Neural cell (in vitro differentiated cells): ENCODE results near the gene PSMB1. TPM values are rescaled to one million over a fixed set of nuclear protein-coding genes. Genes with fewer than 3 reads are reported as not detected.
"Not testable (repeated sequence)": the region's sequence is repeated elsewhere in the genome, so short reads cannot be mapped to it uniquely, and the experiment has no call there.

Source experiments
- H2AFZ ChIP-seq: fragments of 200-600, 300-800 bp; sonication (generic), shearing (Covaris generic); 2 replicates; pipeline ENCODE4 v1.6.0; 2014; ENCODE audit warnings: low read depth, mild to moderate bottlenecking, antibody characterized with exemption, low read length, moderate library complexity
- H3F3A ChIP-seq: fragments of 200-600 bp; shearing (Covaris generic); 2 replicates; pipeline ENCODE4 v1.6.1; 2016; ENCODE audit warnings: mild to moderate bottlenecking, moderate library complexity, mixed read lengths, antibody characterized with exemption, low read length; ENCODE audit not compliant: insufficient read depth, poor library complexity, severe bottlenecking
- H3K27ac ChIP-seq: fragments of 200-600, 300-800 bp; sonication (generic), shearing (Covaris generic); 2 replicates; pipeline ENCODE4 v1.5.1; 2014; ENCODE audit warnings: mild to moderate bottlenecking, low read length, moderate library complexity
- H3K27me3 ChIP-seq: fragments of 300-800, 200-600 bp; sonication (generic), shearing (Covaris generic); 2 replicates; pipeline ENCODE4 v1.6.0; 2014; ENCODE audit warnings: mild to moderate bottlenecking, low read depth, low read length, moderate library complexity; ENCODE audit not compliant: insufficient read depth
- H3K36me3 ChIP-seq: fragments of 300-800, 200-600 bp; sonication (generic), shearing (Covaris generic); 2 replicates; pipeline ENCODE4 v1.5.1; 2014; ENCODE audit warnings: mild to moderate bottlenecking, antibody characterized with exemption, low read length, moderate library complexity; ENCODE audit not compliant: insufficient read depth
- H3K4me2 ChIP-seq: fragments of 300-800, 200-600 bp; sonication (generic), shearing (Covaris generic); 2 replicates; pipeline ENCODE4 v1.6.0; 2014; ENCODE audit warnings: mild to moderate bottlenecking, low read length
- H3K4me3 ChIP-seq: fragments of 300-800, 200-600 bp; sonication (generic), shearing (Covaris generic); 2 replicates; pipeline ENCODE4 v1.5.1; 2014; ENCODE audit warnings: mild to moderate bottlenecking, low read length, moderate library complexity
- H3K79me2 ChIP-seq: fragments of 200-600 bp; shearing (Covaris generic); replicated peaks from 2 replicates; pipeline ENCODE4 v1.6.0; 2014; ENCODE audit warnings: mild to moderate bottlenecking, low read length, moderate library complexity; ENCODE audit not compliant: insufficient read depth
- H3K9ac ChIP-seq: fragments of 300-800, 200-600 bp; sonication (generic), shearing (Covaris generic); 2 replicates; pipeline ENCODE4 v1.6.1; 2016; ENCODE audit warnings: mild to moderate bottlenecking, low read length, mixed read lengths
- H3K9me2 ChIP-seq: fragments of 200-600 bp; shearing (Covaris generic); 2 replicates; pipeline ENCODE4 v1.6.1; 2016; ENCODE audit warnings: mild to moderate bottlenecking, low read length, mixed read lengths; ENCODE audit not compliant: insufficient read depth
- H3K9me3 ChIP-seq: fragments of 200-600, 300-800 bp; sonication (generic), shearing (Covaris generic); 2 replicates; pipeline ENCODE4 v1.6.1; 2016; ENCODE audit warnings: mild to moderate bottlenecking, mixed run types, low read length, moderate library complexity, mixed read lengths
- H4K20me1 ChIP-seq: fragments of 200-600 bp; shearing (Covaris generic); 2 replicates; pipeline ENCODE4 v1.6.1; 2016; ENCODE audit warnings: mild to moderate bottlenecking, mixed run types; ENCODE audit not compliant: insufficient read depth
- EP300 ChIP-seq: fragments of 450-650 bp; conservative IDR thresholded peaks from 2 replicates; pipeline ENCODE4 v1.6.1; 2014; ENCODE audit warnings: antibody characterized with exemption, mild to moderate bottlenecking, moderate library complexity; ENCODE audit not compliant: poor library complexity, severe bottlenecking
- EZH2 ChIP-seq: fragments of 200-600, 300-800 bp; shearing (Covaris generic), sonication (generic); IDR thresholded peaks from 2 replicates; pipeline ENCODE4 v1.6.1; 2014; ENCODE audit warnings: antibody characterized with exemption, low read length, borderline replicate concordance, mild to moderate bottlenecking; ENCODE audit not compliant: insufficient read depth, poor library complexity, severe bottlenecking
- MXI1 ChIP-seq: fragments of 450-650 bp; conservative IDR thresholded peaks from 2 replicates; pipeline ENCODE4 v1.6.1; 2014; ENCODE audit warnings: antibody characterized with exemption, mild to moderate bottlenecking; ENCODE audit not compliant: poor library complexity, severe bottlenecking
- POLR2AphosphoS5 ChIP-seq: IDR thresholded peaks from 2 replicates; pipeline ENCODE4 v1.6.1; 2012
- RAD21 ChIP-seq: fragments of 450-650 bp; conservative IDR thresholded peaks from 2 replicates; pipeline ENCODE4 v1.6.1; 2014; ENCODE audit warnings: antibody characterized with exemption, mild to moderate bottlenecking, moderate library complexity
- SMC3 ChIP-seq: fragments of 450-650 bp; conservative IDR thresholded peaks from 2 replicates; pipeline ENCODE4 v1.6.1; 2014; ENCODE audit warnings: antibody characterized with exemption, mild to moderate bottlenecking, moderate library complexity; ENCODE audit not compliant: poor library complexity
- TAF1 ChIP-seq: IDR thresholded peaks from 2 replicates; pipeline ENCODE4 v1.6.1; 2012; ENCODE audit warnings: low read depth
- polyA plus RNA-seq: library from polyadenylated mRNA; depleted of rRNA; stranded (reverse); fragments of >200 nt; gene quantifications from 2 replicates; pipeline ENCODE4 v1.2.3, GENCODE V29; 2014
- TF ChIP-seq, protein P1 (sequence below): fragments of 450-650 bp; IDR thresholded peaks from 2 replicates; pipeline ENCODE4 v1.5.1; 2014; ENCODE audit warnings: antibody characterized with exemption, mild to moderate bottlenecking, moderate library complexity; ENCODE audit not compliant: poor library complexity, severe bottlenecking
- TF ChIP-seq, protein P2 (sequence below): IDR thresholded peaks from 2 replicates; pipeline ENCODE4 v1.6.1; 2012; ENCODE audit warnings: borderline replicate concordance

The PSMB1 gene
- polyA plus RNA-seq, 1 donor from 2014 or later: 365 TPM

DNA sequence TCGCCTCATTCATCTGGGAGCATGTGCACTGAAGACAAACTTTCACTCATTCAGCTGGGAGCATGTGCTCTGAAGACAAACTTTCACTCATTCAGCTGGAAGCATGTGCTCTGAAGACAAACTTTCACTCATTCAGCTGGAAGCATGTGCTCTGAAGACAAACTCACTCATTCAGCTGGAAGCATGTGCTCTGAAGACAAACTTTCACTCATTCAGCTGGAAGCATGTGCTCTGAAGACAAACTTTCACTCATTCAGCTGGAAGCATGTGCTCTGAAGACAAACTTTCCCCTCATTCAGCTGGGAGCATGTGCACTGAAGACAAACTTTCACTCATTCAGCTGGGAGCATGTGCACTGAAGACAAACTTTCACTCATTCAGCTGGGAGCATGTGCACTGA lies 44.8 kb downstream of the PSMB1 start:
- not testable (repeated sequence) for H3F3A ChIP-seq, H3K9me3 ChIP-seq, H3K4me2 ChIP-seq, H3K79me2 ChIP-seq, H3K9me2 ChIP-seq, H3K9ac ChIP-seq, H4K20me1 ChIP-seq, H3K36me3 ChIP-seq, H2AFZ ChIP-seq, H3K27ac ChIP-seq, H3K27me3 ChIP-seq, H3K4me3 ChIP-seq

DNA sequence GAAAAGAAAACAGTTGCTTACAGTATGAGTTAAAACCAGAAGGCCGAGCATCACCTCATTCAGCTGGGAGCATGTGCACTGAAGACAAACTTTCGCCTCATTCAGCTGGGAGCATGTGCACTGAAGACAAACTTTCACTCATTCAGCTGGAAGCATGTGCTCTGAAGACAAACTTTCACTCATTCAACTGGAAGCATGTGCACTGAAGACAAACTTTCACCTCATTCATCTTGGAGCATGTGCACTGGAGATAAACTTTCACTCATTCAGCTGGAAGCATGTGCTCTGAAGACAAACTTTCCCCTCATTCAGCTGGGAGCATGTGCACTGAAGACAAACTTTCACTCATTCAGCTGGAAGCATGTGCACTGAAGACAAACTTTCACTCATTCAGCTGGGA lies 45.4 kb downstream of the PSMB1 start:
- H3K36me3 ChIP-seq, H3K9me2 ChIP-seq: not testable (repeated sequence)

DNA sequence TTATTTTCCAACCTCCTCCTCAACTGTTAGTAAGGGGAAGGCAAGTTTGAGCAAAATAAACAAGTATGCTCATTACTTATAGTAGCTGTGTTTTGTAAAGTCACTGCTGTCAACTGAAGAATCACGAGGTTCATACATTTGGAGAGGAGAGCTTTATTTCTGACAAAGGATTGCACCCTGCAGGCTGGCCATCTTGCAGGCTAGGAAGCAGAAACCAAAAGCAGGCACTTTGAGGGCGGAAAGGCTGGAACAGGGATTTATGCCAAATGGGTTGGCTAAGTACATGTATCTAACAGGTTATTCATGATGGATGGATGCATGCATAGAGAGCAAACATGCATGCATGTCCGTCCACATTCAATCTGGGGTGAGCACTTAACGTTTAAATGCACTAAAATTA lies 46.7 kb downstream of the PSMB1 start:
- H2AFZ ChIP-seq: no peak overlapping the region
- H3F3A ChIP-seq: no peaks in the 10 kb centered on the region
- no peak overlapping the region for H3K4me3 ChIP-seq
- no peaks in the 10 kb centered on the region for H3K27me3 ChIP-seq
- peaks cover 5% of the 10 kb centered on the region for H3K9me3 ChIP-seq
- H3K36me3 ChIP-seq: no peaks in the 10 kb centered on the region
- H3K9me2 ChIP-seq: no peaks in the 10 kb centered on the region
- H3K9ac ChIP-seq: no peak overlapping the region
- no peak for TF ChIP-seq EZH2
- no peak for TF ChIP-seq MXI1
- TF ChIP-seq, protein P1, sequence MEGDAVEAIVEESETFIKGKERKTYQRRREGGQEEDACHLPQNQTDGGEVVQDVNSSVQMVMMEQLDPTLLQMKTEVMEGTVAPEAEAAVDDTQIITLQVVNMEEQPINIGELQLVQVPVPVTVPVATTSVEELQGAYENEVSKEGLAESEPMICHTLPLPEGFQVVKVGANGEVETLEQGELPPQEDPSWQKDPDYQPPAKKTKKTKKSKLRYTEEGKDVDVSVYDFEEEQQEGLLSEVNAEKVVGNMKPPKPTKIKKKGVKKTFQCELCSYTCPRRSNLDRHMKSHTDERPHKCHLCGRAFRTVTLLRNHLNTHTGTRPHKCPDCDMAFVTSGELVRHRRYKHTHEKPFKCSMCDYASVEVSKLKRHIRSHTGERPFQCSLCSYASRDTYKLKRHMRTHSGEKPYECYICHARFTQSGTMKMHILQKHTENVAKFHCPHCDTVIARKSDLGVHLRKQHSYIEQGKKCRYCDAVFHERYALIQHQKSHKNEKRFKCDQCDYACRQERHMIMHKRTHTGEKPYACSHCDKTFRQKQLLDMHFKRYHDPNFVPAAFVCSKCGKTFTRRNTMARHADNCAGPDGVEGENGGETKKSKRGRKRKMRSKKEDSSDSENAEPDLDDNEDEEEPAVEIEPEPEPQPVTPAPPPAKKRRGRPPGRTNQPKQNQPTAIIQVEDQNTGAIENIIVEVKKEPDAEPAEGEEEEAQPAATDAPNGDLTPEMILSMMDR: no peak
- no peak for TF ChIP-seq EP300
- no peak for TF ChIP-seq TAF1
- TF ChIP-seq, protein P2, sequence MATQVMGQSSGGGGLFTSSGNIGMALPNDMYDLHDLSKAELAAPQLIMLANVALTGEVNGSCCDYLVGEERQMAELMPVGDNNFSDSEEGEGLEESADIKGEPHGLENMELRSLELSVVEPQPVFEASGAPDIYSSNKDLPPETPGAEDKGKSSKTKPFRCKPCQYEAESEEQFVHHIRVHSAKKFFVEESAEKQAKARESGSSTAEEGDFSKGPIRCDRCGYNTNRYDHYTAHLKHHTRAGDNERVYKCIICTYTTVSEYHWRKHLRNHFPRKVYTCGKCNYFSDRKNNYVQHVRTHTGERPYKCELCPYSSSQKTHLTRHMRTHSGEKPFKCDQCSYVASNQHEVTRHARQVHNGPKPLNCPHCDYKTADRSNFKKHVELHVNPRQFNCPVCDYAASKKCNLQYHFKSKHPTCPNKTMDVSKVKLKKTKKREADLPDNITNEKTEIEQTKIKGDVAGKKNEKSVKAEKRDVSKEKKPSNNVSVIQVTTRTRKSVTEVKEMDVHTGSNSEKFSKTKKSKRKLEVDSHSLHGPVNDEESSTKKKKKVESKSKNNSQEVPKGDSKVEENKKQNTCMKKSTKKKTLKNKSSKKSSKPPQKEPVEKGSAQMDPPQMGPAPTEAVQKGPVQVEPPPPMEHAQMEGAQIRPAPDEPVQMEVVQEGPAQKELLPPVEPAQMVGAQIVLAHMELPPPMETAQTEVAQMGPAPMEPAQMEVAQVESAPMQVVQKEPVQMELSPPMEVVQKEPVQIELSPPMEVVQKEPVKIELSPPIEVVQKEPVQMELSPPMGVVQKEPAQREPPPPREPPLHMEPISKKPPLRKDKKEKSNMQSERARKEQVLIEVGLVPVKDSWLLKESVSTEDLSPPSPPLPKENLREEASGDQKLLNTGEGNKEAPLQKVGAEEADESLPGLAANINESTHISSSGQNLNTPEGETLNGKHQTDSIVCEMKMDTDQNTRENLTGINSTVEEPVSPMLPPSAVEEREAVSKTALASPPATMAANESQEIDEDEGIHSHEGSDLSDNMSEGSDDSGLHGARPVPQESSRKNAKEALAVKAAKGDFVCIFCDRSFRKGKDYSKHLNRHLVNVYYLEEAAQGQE: no peak
- TF ChIP-seq RAD21: no peak
- TF ChIP-seq POLR2AphosphoS5: no peak
- TF ChIP-seq SMC3: no peak
- no peaks in the 10 kb centered on the region for H4K20me1 ChIP-seq
- H3K79me2 ChIP-seq: no peaks in the 10 kb centered on the region
- H3K4me2 ChIP-seq: no peak overlapping the region
- no peak overlapping the region for H3K27ac ChIP-seq

More for the DNA sequence above, 45.4 kb downstream of the PSMB1 start:
- not testable (repeated sequence) for H2AFZ ChIP-seq, H3K27me3 ChIP-seq, H3K27ac ChIP-seq, H3K79me2 ChIP-seq, H3K9me3 ChIP-seq, H3K4me2 ChIP-seq, H4K20me1 ChIP-seq, H3F3A ChIP-seq, H3K4me3 ChIP-seq, H3K9ac ChIP-seq
